HepG2 (cell line): Measurements from ENCODE around the gene NDST1. TPM values are rescaled to one million over a fixed set of nuclear protein-coding genes. Genes with fewer than 3 reads are reported as not detected.
A peak's percentile ranks its signal among the peaks of the same experiment; 100 is the strongest.

Experiments used
- E2F2 ChIP-seq: sonication (generic); formaldehyde crosslinking; IDR thresholded peaks from 2 replicates; pipeline ENCODE4 v1.4.0; 2020; ENCODE audit warnings: missing genetic modification reagents, borderline replicate concordance
- FOSL2 ChIP-seq: sonication (generic); formaldehyde crosslinking; IDR thresholded peaks from 2 replicates; pipeline ENCODE4 v1.4.0; 2020; ENCODE audit warnings: missing genetic modification reagents
- GABPB1 ChIP-seq: IDR thresholded peaks from 2 replicates; pipeline ENCODE4 v1.6.1; 2016; ENCODE audit warnings: mild to moderate bottlenecking, missing genetic modification reagents, moderate library complexity, missing compliant biosample characterization
- GATAD1 ChIP-seq: IDR thresholded peaks from 2 replicates; pipeline ENCODE4 v1.6.1; 2016; ENCODE audit warnings: missing genetic modification reagents, missing compliant biosample characterization
- KDM3A ChIP-seq: IDR thresholded peaks from 2 replicates; pipeline ENCODE4 v1.6.1; 2018; ENCODE audit warnings: low read depth, missing compliant biosample characterization
- MEIS1 ChIP-seq: sonication (generic); formaldehyde crosslinking; IDR thresholded peaks from 2 replicates; pipeline ENCODE4 v1.9.0; 2021; ENCODE audit warnings: mild to moderate bottlenecking, missing genetic modification reagents, moderate library complexity, borderline replicate concordance
- MIER3 ChIP-seq: IDR thresholded peaks from 2 replicates; pipeline ENCODE4 v1.6.1; 2016; ENCODE audit warnings: missing compliant biosample characterization, borderline replicate concordance
- NR3C1 ChIP-seq: sonication (generic); formaldehyde crosslinking; IDR thresholded peaks from 2 replicates; pipeline ENCODE4 v1.4.0; 2020; ENCODE audit warnings: missing genetic modification reagents
- REL ChIP-seq: sonication (generic); formaldehyde crosslinking; conservative IDR thresholded peaks from 2 replicates; pipeline ENCODE4 v1.8.0; 2022; ENCODE audit warnings: mild to moderate bottlenecking, missing genetic modification reagents, moderate library complexity
- RXRB ChIP-seq: IDR thresholded peaks from 2 replicates; pipeline ENCODE4 v1.6.1; 2016; ENCODE audit warnings: borderline replicate concordance, missing genetic modification reagents, missing compliant biosample characterization
- TBX2 ChIP-seq: sonication (generic); formaldehyde crosslinking; IDR thresholded peaks from 2 replicates; pipeline ENCODE4 v1.5.0; 2020; ENCODE audit warnings: missing genetic modification reagents, mild to moderate bottlenecking, borderline replicate concordance
- TEAD3 ChIP-seq: optimal IDR thresholded peaks from 2 replicates; pipeline ENCODE3; 2016; ENCODE audit warnings: borderline replicate concordance
- ZFP41 ChIP-seq: sonication (generic); formaldehyde crosslinking; IDR thresholded peaks from 2 replicates; pipeline ENCODE4 v1.4.0; 2020; ENCODE audit warnings: mild to moderate bottlenecking, missing genetic modification reagents, borderline replicate concordance
- ZKSCAN8 ChIP-seq: IDR thresholded peaks from 2 replicates; pipeline ENCODE4 v1.6.1; 2016; ENCODE audit warnings: borderline replicate concordance, missing genetic modification reagents, missing compliant biosample characterization
- ZNF234 ChIP-seq: sonication (generic); formaldehyde crosslinking; conservative IDR thresholded peaks from 2 replicates; pipeline ENCODE4 v1.5.1; 2020; ENCODE audit warnings: mild to moderate bottlenecking, missing genetic modification reagents
- ZNF556 ChIP-seq: sonication (generic); formaldehyde crosslinking; IDR thresholded peaks from 2 replicates; pipeline ENCODE4 v1.4.0; 2020; ENCODE audit warnings: mild to moderate bottlenecking, missing genetic modification reagents, borderline replicate concordance
- ZNF629 ChIP-seq: sonication (generic); formaldehyde crosslinking; conservative IDR thresholded peaks from 2 replicates; pipeline ENCODE4 v1.5.0; 2020; ENCODE audit warnings: missing genetic modification reagents
- ZNF652 ChIP-seq: IDR thresholded peaks from 2 replicates; pipeline ENCODE4 v1.6.1; 2016; ENCODE audit warnings: low read depth, borderline replicate concordance
- ZNF710 ChIP-seq: sonication (generic); formaldehyde crosslinking; IDR thresholded peaks from 2 replicates; pipeline ENCODE4 v1.5.0; 2020; ENCODE audit warnings: mild to moderate bottlenecking, missing genetic modification reagents, borderline replicate concordance
- polyA plus RNA-seq, 8 experiments: library from polyadenylated mRNA; depleted of rRNA in 3 of 8; stranded (reverse) in 7 of 8; unstranded in 1 of 8; fragments of >200 nt; fragmentation: Illumina TruSeq in 4 of 8; extraction: Trizol in 4 of 8; gene quantifications; 2 replicates each; pipeline versions ENCODE4 v1.2.1 to v1.2.3, GENCODE V29; 2011 to 2016; ENCODE audit warnings: low read depth in 4 of 8, missing spikeins in 1 of 8, mixed read lengths in 1 of 8; ENCODE audit not compliant: insufficient read depth in 1 of 8
- total RNA-seq, 5 experiments: library from RNA; depleted of rRNA; stranded (reverse); fragments of >200 nt; fragmentation: Illumina TruSeq; extraction: Trizol; gene quantifications; 2 replicates each; pipeline ENCODE4 v1.2.3, GENCODE V29; 2016; ENCODE audit warnings: low read depth in 1 of 5
- TF ChIP-seq, protein P1 (sequence below): sonication (generic); formaldehyde crosslinking; conservative IDR thresholded peaks from 2 replicates; pipeline ENCODE4 v1.8.0; 2022; ENCODE audit warnings: missing genetic modification reagents
- TF ChIP-seq, protein P2 (sequence below), 2 experiments: sonication (generic) in 1 of 2; formaldehyde crosslinking in 1 of 2; IDR thresholded peaks; 2 replicates each; pipeline versions ENCODE4 v1.4.0 to v1.6.1; 2018 to 2020; ENCODE audit warnings: missing genetic modification reagents in 2 of 2, borderline replicate concordance in 1 of 2, low read depth in 1 of 2, mild to moderate bottlenecking in 1 of 2, missing biosample characterization in 1 of 2

The NDST1 gene
- total and polyA plus RNA-seq, 2 of the 13 experiments (the other 11 are each of a cell fraction or from before 2014, with no cell fraction given) = 23.8 to 26.2 TPM

GRCh38 chr5:150510460-150511263 is 2.7 kb downstream of the NDST1 start (continued):
- TF ChIP-seq GATAD1 (CRISPR knock-in tag) (peak; percentile 36), ZNF556 (peak; percentile 79; the same call in 1 of the 2 replicates), ZNF629 (peak; percentile 94), ZNF710 (CRISPR knock-in tag) (peak; percentile 90; the same call in 1 of the 2 replicates), GABPB1 (CRISPR knock-in tag) (0 out of 2 replicates have a peak, but pooled peaks have one; percentile 17), E2F2 (CRISPR knock-in tag) (no peak), MIER3 (CRISPR knock-in tag) (peak; percentile 84; the same call in 1 of the 2 replicates), NR3C1 (CRISPR knock-in tag) (no peak), TBX2 (CRISPR knock-in tag) (peak; percentile 92), ZFP41 (no peak), RXRB (CRISPR knock-in tag) (peak; percentile 92), ZKSCAN8 (CRISPR knock-in tag) (peak; percentile 63; the same call in 1 of the 2 replicates), ZNF234 (no peak), REL (CRISPR knock-in tag) (no peak), TEAD3 (CRISPR knock-in tag) (peak; percentile 96), ZNF652 (CRISPR knock-in tag) (peak; percentile 42; the same call in 1 of the 2 replicates), MEIS1 (CRISPR knock-in tag) (peak; percentile 70; the same call in 1 of the 2 replicates), FOSL2 (CRISPR knock-in tag) (peak; percentile 56), KDM3A (CRISPR knock-in tag) (no peak)
- TF ChIP-seq, protein P1, sequence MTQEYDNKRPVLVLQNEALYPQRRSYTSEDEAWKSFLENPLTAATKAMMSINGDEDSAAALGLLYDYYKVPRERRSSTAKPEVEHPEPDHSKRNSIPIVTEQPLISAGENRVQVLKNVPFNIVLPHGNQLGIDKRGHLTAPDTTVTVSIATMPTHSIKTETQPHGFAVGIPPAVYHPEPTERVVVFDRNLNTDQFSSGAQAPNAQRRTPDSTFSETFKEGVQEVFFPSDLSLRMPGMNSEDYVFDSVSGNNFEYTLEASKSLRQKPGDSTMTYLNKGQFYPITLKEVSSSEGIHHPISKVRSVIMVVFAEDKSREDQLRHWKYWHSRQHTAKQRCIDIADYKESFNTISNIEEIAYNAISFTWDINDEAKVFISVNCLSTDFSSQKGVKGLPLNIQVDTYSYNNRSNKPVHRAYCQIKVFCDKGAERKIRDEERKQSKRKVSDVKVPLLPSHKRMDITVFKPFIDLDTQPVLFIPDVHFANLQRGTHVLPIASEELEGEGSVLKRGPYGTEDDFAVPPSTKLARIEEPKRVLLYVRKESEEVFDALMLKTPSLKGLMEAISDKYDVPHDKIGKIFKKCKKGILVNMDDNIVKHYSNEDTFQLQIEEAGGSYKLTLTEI (CRISPR knock-in tag) = no peak
- TF ChIP-seq, protein P2, sequence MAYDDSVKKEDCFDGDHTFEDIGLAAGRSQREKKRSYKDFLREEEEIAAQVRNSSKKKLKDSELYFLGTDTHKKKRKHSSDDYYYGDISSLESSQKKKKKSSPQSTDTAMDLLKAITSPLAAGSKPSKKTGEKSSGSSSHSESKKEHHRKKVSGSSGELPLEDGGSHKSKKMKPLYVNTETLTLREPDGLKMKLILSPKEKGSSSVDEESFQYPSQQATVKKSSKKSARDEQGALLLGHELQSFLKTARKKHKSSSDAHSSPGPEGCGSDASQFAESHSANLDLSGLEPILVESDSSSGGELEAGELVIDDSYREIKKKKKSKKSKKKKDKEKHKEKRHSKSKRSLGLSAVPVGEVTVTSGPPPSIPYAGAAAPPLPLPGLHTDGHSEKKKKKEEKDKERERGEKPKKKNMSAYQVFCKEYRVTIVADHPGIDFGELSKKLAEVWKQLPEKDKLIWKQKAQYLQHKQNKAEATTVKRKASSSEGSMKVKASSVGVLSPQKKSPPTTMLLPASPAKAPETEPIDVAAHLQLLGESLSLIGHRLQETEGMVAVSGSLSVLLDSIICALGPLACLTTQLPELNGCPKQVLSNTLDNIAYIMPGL (CRISPR knock-in tag; IDR thresholded peaks at IDR 0.05; ENCODE audit: borderline replicate concordance in 1 of 2, low read depth in 1 of 2) = 0 out of 4 replicates have a peak, but pooled peaks of 1 of the 2 experiments have one; percentile 31
